Activated T-cell treated with anti-CD3 and anti-CD28 coated beads, Interleukin-2, amount 50 U/mL, for 24 hours (primary cell): ENCODE measurements around the gene EIF2B5.
A peak's percentile ranks its signal among the peaks of the same experiment; 100 is the strongest.
"Not testable (repeated sequence)": the region's sequence is repeated elsewhere in the genome, so short reads cannot be mapped to it uniquely, and the experiment has no call there.

Experiments used
- DNase-seq: peaks from one replicate; pipeline ENCODE4 v3.0.0-alpha.2; 2020
- H3K27ac Mint-ChIP-seq: 2 replicates; pipeline ENCODE4 v1.8.0; 2020; ENCODE audit warnings: mild to moderate bottlenecking, mixed read lengths
- H3K27me3 Mint-ChIP-seq: 2 replicates; pipeline ENCODE4 v1.8.0; 2020; ENCODE audit warnings: mixed read lengths
- H3K36me3 Mint-ChIP-seq: 2 replicates; pipeline ENCODE4 v1.8.0; 2020; ENCODE audit warnings: low read depth, mixed read lengths
- H3K4me1 Mint-ChIP-seq: 2 replicates; pipeline ENCODE4 v1.8.0; 2020; ENCODE audit warnings: low read depth, mixed read lengths
- H3K4me3 Mint-ChIP-seq: 2 replicates; pipeline ENCODE4 v1.8.0; 2020; ENCODE audit warnings: mild to moderate bottlenecking, moderate library complexity, mixed read lengths
- H3K9me3 Mint-ChIP-seq: 2 replicates; pipeline ENCODE4 v1.8.0; 2020; ENCODE audit warnings: mixed read lengths

The EIF2B5 gene

GRCh38 chr3:184134746-184135148 is 411 bp upstream of the EIF2B5 start:
- no peaks in the 10 kb centered on the region for H3K27me3 Mint-ChIP-seq
- H3K36me3 Mint-ChIP-seq: peaks cover 52% of the 10 kb centered on the region
- H3K4me1 Mint-ChIP-seq: peaks cover 40% of the 10 kb centered on the region
- no peak for DNase-seq
- H3K9me3 Mint-ChIP-seq: no peaks in the 10 kb centered on the region
- H3K27ac Mint-ChIP-seq: peak overlapping the region; percentile 95
- H3K4me3 Mint-ChIP-seq: peak overlapping the region; percentile 95

GRCh38 chr3:184135911-184136260 is 728 bp downstream of the EIF2B5 start:
- Mint-ChIP-seq H3K27me3 (no peaks in the 10 kb centered on the region), H3K27ac (peak overlapping the region; percentile 95), H3K4me1 (peaks cover 40% of the 10 kb centered on the region), H3K36me3 (peaks cover 63% of the 10 kb centered on the region), H3K9me3 (no peaks in the 10 kb centered on the region), H3K4me3 (peak overlapping the region; percentile 95)
- no peak for DNase-seq

GRCh38 chr3:184140436-184140835 is 5.3 kb downstream of the EIF2B5 start:
- DNase-seq: no peak
- no peak overlapping the region for H3K4me3 Mint-ChIP-seq
- H3K36me3 Mint-ChIP-seq: peaks cover 93% of the 10 kb centered on the region
- peaks cover 24% of the 10 kb centered on the region for H3K4me1 Mint-ChIP-seq
- no peaks in the 10 kb centered on the region for H3K27me3 Mint-ChIP-seq
- peak overlapping the region; percentile 34 for H3K27ac Mint-ChIP-seq
- H3K9me3 Mint-ChIP-seq: no peaks in the 10 kb centered on the region

- Mint-ChIP-seq H3K36me3 (peaks cover 93% of the 10 kb centered on the region), H3K9me3 (no peaks in the 10 kb centered on the region), H3K27ac (peak overlapping the region; percentile 34), H3K4me3 (no peak overlapping the region), H3K4me1 (peaks cover 11% of the 10 kb centered on the region), H3K27me3 (no peaks in the 10 kb centered on the region)
- no peak for DNase-seq
Measured at GRCh38 chr3:184142199-184142598, 7.0 kb downstream of the EIF2B5 start.

- Mint-ChIP-seq H3K4me1 (peaks cover 2% of the 10 kb centered on the region), H3K36me3 (peaks cover 83% of the 10 kb centered on the region), H3K9me3 (no peaks in the 10 kb centered on the region), H3K27ac (peak overlapping the region; percentile 60), H3K4me3 (no peak overlapping the region), H3K27me3 (no peaks in the 10 kb centered on the region)
- no peak for DNase-seq
Measured at GRCh38 chr3:184143327-184143726, 8.2 kb downstream of the EIF2B5 start.

- Mint-ChIP-seq H3K27ac (no peak overlapping the region), H3K9me3 (no peaks in the 10 kb centered on the region), H3K4me3 (no peak overlapping the region), H3K36me3 (peaks cover 74% of the 10 kb centered on the region), H3K4me1 (peaks cover 2% of the 10 kb centered on the region), H3K27me3 (no peaks in the 10 kb centered on the region)
- DNase-seq: no peak
Measured at GRCh38 chr3:184144505-184144904, 9.3 kb downstream of the EIF2B5 start.

GRCh38 chr3:184145111-184145524 is 10.0 kb downstream of the EIF2B5 start:
- Mint-ChIP-seq H3K9me3 (no peaks in the 10 kb centered on the region), H3K27ac (no peak overlapping the region), H3K27me3 (no peaks in the 10 kb centered on the region), H3K36me3 (peaks cover 68% of the 10 kb centered on the region), H3K4me1 (peaks cover 2% of the 10 kb centered on the region), H3K4me3 (no peak overlapping the region)
- peak; percentile 40 for DNase-seq

- no peak for DNase-seq
- no peaks in the 10 kb centered on the region for H3K9me3 Mint-ChIP-seq
- H3K27ac Mint-ChIP-seq: peak overlapping the region; percentile 76
- H3K36me3 Mint-ChIP-seq: peaks cover 61% of the 10 kb centered on the region
- no peaks in the 10 kb centered on the region for H3K27me3 Mint-ChIP-seq
- no peak overlapping the region for H3K4me3 Mint-ChIP-seq
- peaks cover 2% of the 10 kb centered on the region for H3K4me1 Mint-ChIP-seq
Measured at GRCh38 chr3:184145751-184146270, 10.7 kb downstream of the EIF2B5 start.

- Mint-ChIP-seq H3K27ac (no peak overlapping the region), H3K36me3 (peaks cover 39% of the 10 kb centered on the region), H3K4me1 (peaks cover 2% of the 10 kb centered on the region), H3K27me3 (no peaks in the 10 kb centered on the region), H3K9me3 (no peaks in the 10 kb centered on the region), H3K4me3 (no peak overlapping the region)
- no peak for DNase-seq
Measured at GRCh38 chr3:184148076-184148475, 12.9 kb downstream of the EIF2B5 start.

- Mint-ChIP-seq H3K27ac (no peak overlapping the region), H3K36me3 (peaks cover 28% of the 10 kb centered on the region), H3K27me3 (no peaks in the 10 kb centered on the region), H3K9me3 (no peaks in the 10 kb centered on the region), H3K4me1 (no peaks in the 10 kb centered on the region), H3K4me3 (no peak overlapping the region)
- DNase-seq: no peak
Measured at GRCh38 chr3:184149123-184149522, 14.0 kb downstream of the EIF2B5 start.

- H3K36me3 Mint-ChIP-seq: peaks cover 22% of the 10 kb centered on the region
- H3K4me3 Mint-ChIP-seq, H3K27ac Mint-ChIP-seq: not testable (repeated sequence)
Measured at GRCh38 chr3:184149770-184150169, 14.6 kb downstream of the EIF2B5 start.

GRCh38 chr3:184154885-184155643 is 19.9 kb downstream of the EIF2B5 start, which contains the start of gene DVL3:
Gene DVL3 (plus strand): TSS chr3:184155377. CDS start chr3:184155636, 259 bp downstream.
- no peaks in the 10 kb centered on the region for H3K9me3 Mint-ChIP-seq
- peak within 1 kb of the TSS; percentile 91 for H3K27ac Mint-ChIP-seq
- H3K36me3 Mint-ChIP-seq: peaks cover 11% of the 10 kb centered on the region
- DNase-seq: peak; percentile 74
- peak within 1 kb of the TSS; percentile 93 for H3K4me3 Mint-ChIP-seq
- H3K27me3 Mint-ChIP-seq: no peaks in the 10 kb centered on the region
- H3K4me1 Mint-ChIP-seq: peaks cover 23% of the 10 kb centered on the region

More at GRCh38 chr3:184149770-184150169, 14.6 kb downstream of the EIF2B5 start:
- not testable (repeated sequence) for H3K27me3 Mint-ChIP-seq, DNase-seq, H3K4me1 Mint-ChIP-seq, H3K9me3 Mint-ChIP-seq

- Mint-ChIP-seq H3K4me1 (peaks cover 27% of the 10 kb centered on the region), H3K4me3 (peak overlapping the region; percentile 93), H3K27ac (peak overlapping the region; percentile 91), H3K36me3 (peaks cover 11% of the 10 kb centered on the region), H3K27me3 (no peaks in the 10 kb centered on the region), H3K9me3 (no peaks in the 10 kb centered on the region)
- peak; percentile 74 for DNase-seq
Measured at GRCh38 chr3:184155644-184156521, 20.7 kb downstream of the EIF2B5 start.

- H3K27ac Mint-ChIP-seq: peak overlapping the region; percentile 91
- no peaks in the 10 kb centered on the region for H3K9me3 Mint-ChIP-seq
- H3K36me3 Mint-ChIP-seq: peaks cover 14% of the 10 kb centered on the region
- DNase-seq: no peak
- H3K4me3 Mint-ChIP-seq: peak overlapping the region; percentile 93
- H3K4me1 Mint-ChIP-seq: peaks cover 30% of the 10 kb centered on the region
- no peaks in the 10 kb centered on the region for H3K27me3 Mint-ChIP-seq
Measured at GRCh38 chr3:184156522-184156955, 21.4 kb downstream of the EIF2B5 start.
